ENCODE results near the gene FAM53A. TPM values are rescaled to one million over a fixed set of nuclear protein-coding genes. Genes with fewer than 3 reads are reported as not detected.
"Not testable (repeated sequence)": the region's sequence is repeated elsewhere in the genome, so short reads cannot be mapped to it uniquely, and the experiment has no call there.

The FAM53A gene
- total and polyA plus RNA-seq, 2 donors (not counting 1 experiment from before 2014, with no cell fraction given): 0.65 to 0.99 TPM

GRCh38 chr4:1609901-1610790 is 74.0 kb downstream of the FAM53A start:
- TF ChIP-seq CTCF (conservative IDR thresholded peaks at IDR 0.05 in 1 of 2, IDR thresholded peaks at IDR 0.05 in 1 of 2; ENCODE audit: low read depth in 1 of 2, low read length in 2 of 2) (no peak), EZH2 (IDR thresholded peaks at IDR 0.05; ENCODE audit: low read length, missing control alignments) (no peak)
- Histone ChIP-seq H3K9me3 (ENCODE audit: control insufficient read depth, insufficient read depth, low read depth, low read length) (no peaks in the 10 kb centered on the region), H4K20me1 (ENCODE audit: control insufficient read depth, extremely low read depth, insufficient read depth, low read length) (no peaks in the 10 kb centered on the region), H2AFZ (ENCODE audit: low read length) (no peak overlapping the region), H3K4me1 (ENCODE audit: control insufficient read depth, extremely low read depth, insufficient read depth, low read length) (no peaks in the 10 kb centered on the region), H3K4me2 (ENCODE audit: extremely low read depth, insufficient read depth, low read length) (no peak overlapping the region), H3K79me2 (ENCODE audit: control insufficient read depth, insufficient read depth, low read length) (no peaks in the 10 kb centered on the region), H3K27me3 (ENCODE audit: control insufficient read depth, insufficient read depth, low read length) (no peaks in the 10 kb centered on the region), H3K36me3 (ENCODE audit: control insufficient read depth, insufficient read depth, low read length) (no peaks in the 10 kb centered on the region), H3K27ac (ENCODE audit: insufficient read depth, low read length) (no peak overlapping the region), H3K9ac (ENCODE audit: insufficient read depth, low read length) (no peak overlapping the region), H3K4me3 (replicated peaks in 1 of 4; ENCODE audit: control extremely low read depth in 1 of 4, insufficient read depth in 1 of 4, low read depth in 3 of 4, low read length in 4 of 4) (no peak overlapping the region)
- DNase-seq (ENCODE audit: low read depth in 2 of 2): no peak

DNA sequence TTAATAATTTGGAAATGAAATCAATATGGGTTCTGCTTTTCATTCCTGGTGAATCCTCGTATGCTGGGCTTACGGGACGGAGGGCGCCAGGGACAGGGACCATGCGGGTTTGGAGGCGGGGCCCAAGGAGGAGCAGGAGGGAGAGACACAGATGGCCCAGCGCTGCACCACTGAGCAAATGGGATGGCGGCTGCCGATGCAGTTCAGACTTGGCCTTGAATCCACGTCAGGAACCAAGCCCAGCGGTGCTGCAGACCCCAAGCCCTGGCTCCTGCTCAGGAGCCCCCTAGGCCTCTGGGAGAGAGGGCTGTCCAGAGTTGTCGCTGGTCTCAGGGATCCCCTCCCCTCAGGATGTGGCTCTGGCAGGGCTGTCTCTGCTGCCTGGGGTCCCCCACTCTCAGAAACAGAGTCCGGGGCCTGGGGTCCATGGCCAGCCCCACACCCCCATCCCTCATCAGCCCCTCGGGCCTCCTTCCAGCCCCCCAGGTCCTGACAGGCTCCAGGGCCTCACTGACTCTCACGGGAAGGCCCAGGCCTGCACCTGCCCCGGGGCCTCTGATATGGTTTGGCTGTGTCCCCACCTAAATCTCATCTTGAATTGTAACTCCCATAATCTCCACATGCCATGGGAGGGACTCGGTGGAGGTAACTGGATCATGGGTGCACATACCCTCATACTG is 75.2 kb downstream of the FAM53A start:
- no peaks in the 10 kb centered on the region for H3K79me2 ChIP-seq (ENCODE audit: control insufficient read depth, insufficient read depth, low read length)
- no peaks in the 10 kb centered on the region for H3K9me3 ChIP-seq (ENCODE audit: control insufficient read depth, insufficient read depth, low read depth, low read length)
- no peak for TF ChIP-seq EZH2 (IDR thresholded peaks at IDR 0.05; ENCODE audit: low read length, missing control alignments)
- TF ChIP-seq CTCF (conservative IDR thresholded peaks at IDR 0.05 in 1 of 2, IDR thresholded peaks at IDR 0.05 in 1 of 2; ENCODE audit: low read depth in 1 of 2, low read length in 2 of 2): no peak
- no peaks in the 10 kb centered on the region for H3K36me3 ChIP-seq (ENCODE audit: control insufficient read depth, insufficient read depth, low read length)
- H3K27me3 ChIP-seq (ENCODE audit: control insufficient read depth, insufficient read depth, low read length): peaks cover 2% of the 10 kb centered on the region
- no peak overlapping the region for H3K4me2 ChIP-seq (ENCODE audit: extremely low read depth, insufficient read depth, low read length)
- DNase-seq (ENCODE audit: low read depth in 2 of 2): no peak
- H3K9ac ChIP-seq (ENCODE audit: insufficient read depth, low read length): no peak overlapping the region
- no peak overlapping the region for H3K27ac ChIP-seq (ENCODE audit: insufficient read depth, low read length)
- H3K4me3 ChIP-seq (replicated peaks in 1 of 4; ENCODE audit: control extremely low read depth in 1 of 4, insufficient read depth in 1 of 4, low read depth in 3 of 4, low read length in 4 of 4): no peak overlapping the region
- no peaks in the 10 kb centered on the region for H4K20me1 ChIP-seq (ENCODE audit: control insufficient read depth, extremely low read depth, insufficient read depth, low read length)
- no peaks in the 10 kb centered on the region for H3K4me1 ChIP-seq (ENCODE audit: control insufficient read depth, extremely low read depth, insufficient read depth, low read length)
- H2AFZ ChIP-seq (ENCODE audit: low read length): no peak overlapping the region

GRCh38 chr4:1608196-1608820 is 75.8 kb downstream of the FAM53A start:
- Histone ChIP-seq H3K9me3 (ENCODE audit: control insufficient read depth, insufficient read depth, low read depth, low read length) (no peaks in the 10 kb centered on the region), H3K4me1 (ENCODE audit: control insufficient read depth, extremely low read depth, insufficient read depth, low read length) (no peaks in the 10 kb centered on the region), H3K27me3 (ENCODE audit: control insufficient read depth, insufficient read depth, low read length) (peaks cover 2% of the 10 kb centered on the region), H3K4me3 (replicated peaks in 1 of 4; ENCODE audit: control extremely low read depth in 1 of 4, insufficient read depth in 1 of 4, low read depth in 3 of 4, low read length in 4 of 4) (no peak overlapping the region), H3K36me3 (ENCODE audit: control insufficient read depth, insufficient read depth, low read length) (no peaks in the 10 kb centered on the region), H3K27ac (ENCODE audit: insufficient read depth, low read length) (no peak overlapping the region), H3K79me2 (ENCODE audit: control insufficient read depth, insufficient read depth, low read length) (no peaks in the 10 kb centered on the region), H2AFZ (ENCODE audit: low read length) (no peak overlapping the region), H3K9ac (ENCODE audit: insufficient read depth, low read length) (no peak overlapping the region), H4K20me1 (ENCODE audit: control insufficient read depth, extremely low read depth, insufficient read depth, low read length) (no peaks in the 10 kb centered on the region), H3K4me2 (ENCODE audit: extremely low read depth, insufficient read depth, low read length) (no peak overlapping the region)
- TF ChIP-seq CTCF (conservative IDR thresholded peaks at IDR 0.05 in 1 of 2, IDR thresholded peaks at IDR 0.05 in 1 of 2; ENCODE audit: low read depth in 1 of 2, low read length in 2 of 2) (no peak), EZH2 (IDR thresholded peaks at IDR 0.05; ENCODE audit: low read length, missing control alignments) (no peak)
- no peak for DNase-seq (ENCODE audit: low read depth in 2 of 2)

GRCh38 chr4:1607436-1608195 is 76.5 kb downstream of the FAM53A start:
- not testable (repeated sequence) for H3K9me3 ChIP-seq (ENCODE audit: control insufficient read depth, insufficient read depth, low read depth, low read length); H4K20me1 ChIP-seq (ENCODE audit: control insufficient read depth, extremely low read depth, insufficient read depth, low read length); H3K4me2 ChIP-seq (ENCODE audit: extremely low read depth, insufficient read depth, low read length); H3K27ac ChIP-seq (ENCODE audit: insufficient read depth, low read length); H3K9ac ChIP-seq (ENCODE audit: insufficient read depth, low read length); H3K4me3 ChIP-seq (replicated peaks in 1 of 4; ENCODE audit: control extremely low read depth in 1 of 4, insufficient read depth in 1 of 4, low read depth in 3 of 4, low read length in 4 of 4); H3K27me3 ChIP-seq (ENCODE audit: control insufficient read depth, insufficient read depth, low read length); H3K4me1 ChIP-seq (ENCODE audit: control insufficient read depth, extremely low read depth, insufficient read depth, low read length); H3K79me2 ChIP-seq (ENCODE audit: control insufficient read depth, insufficient read depth, low read length); H2AFZ ChIP-seq (ENCODE audit: low read length); H3K36me3 ChIP-seq (ENCODE audit: control insufficient read depth, insufficient read depth, low read length); DNase-seq (ENCODE audit: low read depth in 2 of 2)

Measured in fibroblast of lung (primary cell).